ENCODE measurements around the gene ACOX3.

GRCh38 chr4:8332891-8333331, 107.6 kb downstream of the ACOX3 start:
- TF ChIP-seq POLR2A (IDR thresholded peaks at IDR 0.05; ENCODE audit: low read depth), result no peak
- TF ChIP-seq CTCF (IDR thresholded peaks at IDR 0.05), result no peak
- no peak for TF ChIP-seq POLR2AphosphoS5 (IDR thresholded peaks at IDR 0.05)

Measured in esophagus muscularis mucosa (tissue), 3 donors.